ENCODE results near the gene VIL1. TPM values are rescaled to one million over a fixed set of nuclear protein-coding genes. Genes with fewer than 3 reads are reported as not detected.

VIL1 gene
- total and polyA plus RNA-seq, 2 of the 13 experiments (the other 11 are each of a cell fraction or from before 2014, with no cell fraction given): 287 to 301 TPM

DNA sequence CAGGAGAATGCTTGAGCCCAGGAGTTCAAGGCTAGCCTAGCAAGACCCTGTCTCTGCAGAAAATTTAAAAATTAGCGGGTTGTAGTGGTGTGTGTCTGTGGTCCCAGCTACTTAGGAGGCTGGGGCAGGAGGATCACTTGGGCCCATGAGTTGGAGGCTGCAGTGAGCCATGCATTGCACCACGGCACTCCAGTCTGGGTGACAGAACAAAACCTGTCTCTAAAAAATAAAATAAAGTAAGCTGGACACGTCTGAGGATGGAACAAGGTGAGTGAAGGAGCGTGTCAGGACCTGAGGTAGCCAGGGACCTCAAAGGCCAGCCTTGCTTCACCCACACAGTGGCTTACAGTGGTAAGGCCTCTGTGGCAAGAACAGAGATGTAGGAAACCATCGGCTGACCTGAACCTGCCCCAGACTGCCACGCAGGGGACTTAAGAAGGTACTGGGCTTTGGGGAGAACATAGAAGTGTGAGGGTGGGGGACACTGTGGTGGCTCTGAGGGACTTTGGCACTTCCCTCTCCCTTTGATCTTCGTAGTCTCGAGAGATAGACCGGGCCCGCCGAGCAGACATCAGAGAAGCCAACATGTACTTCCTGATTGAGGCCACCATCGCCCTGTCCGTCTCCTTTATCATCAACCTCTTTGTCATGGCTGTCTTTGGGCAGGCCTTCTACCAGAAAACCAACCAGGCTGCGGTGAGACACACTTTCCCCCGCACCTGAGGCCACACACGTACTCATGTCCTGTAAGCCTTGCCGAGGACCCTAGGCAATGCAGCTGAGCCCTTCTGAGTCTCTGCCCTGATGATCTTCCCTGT lies 29.4 kb upstream of the VIL1 start (continued):
- TF ChIP-seq, protein P1, sequence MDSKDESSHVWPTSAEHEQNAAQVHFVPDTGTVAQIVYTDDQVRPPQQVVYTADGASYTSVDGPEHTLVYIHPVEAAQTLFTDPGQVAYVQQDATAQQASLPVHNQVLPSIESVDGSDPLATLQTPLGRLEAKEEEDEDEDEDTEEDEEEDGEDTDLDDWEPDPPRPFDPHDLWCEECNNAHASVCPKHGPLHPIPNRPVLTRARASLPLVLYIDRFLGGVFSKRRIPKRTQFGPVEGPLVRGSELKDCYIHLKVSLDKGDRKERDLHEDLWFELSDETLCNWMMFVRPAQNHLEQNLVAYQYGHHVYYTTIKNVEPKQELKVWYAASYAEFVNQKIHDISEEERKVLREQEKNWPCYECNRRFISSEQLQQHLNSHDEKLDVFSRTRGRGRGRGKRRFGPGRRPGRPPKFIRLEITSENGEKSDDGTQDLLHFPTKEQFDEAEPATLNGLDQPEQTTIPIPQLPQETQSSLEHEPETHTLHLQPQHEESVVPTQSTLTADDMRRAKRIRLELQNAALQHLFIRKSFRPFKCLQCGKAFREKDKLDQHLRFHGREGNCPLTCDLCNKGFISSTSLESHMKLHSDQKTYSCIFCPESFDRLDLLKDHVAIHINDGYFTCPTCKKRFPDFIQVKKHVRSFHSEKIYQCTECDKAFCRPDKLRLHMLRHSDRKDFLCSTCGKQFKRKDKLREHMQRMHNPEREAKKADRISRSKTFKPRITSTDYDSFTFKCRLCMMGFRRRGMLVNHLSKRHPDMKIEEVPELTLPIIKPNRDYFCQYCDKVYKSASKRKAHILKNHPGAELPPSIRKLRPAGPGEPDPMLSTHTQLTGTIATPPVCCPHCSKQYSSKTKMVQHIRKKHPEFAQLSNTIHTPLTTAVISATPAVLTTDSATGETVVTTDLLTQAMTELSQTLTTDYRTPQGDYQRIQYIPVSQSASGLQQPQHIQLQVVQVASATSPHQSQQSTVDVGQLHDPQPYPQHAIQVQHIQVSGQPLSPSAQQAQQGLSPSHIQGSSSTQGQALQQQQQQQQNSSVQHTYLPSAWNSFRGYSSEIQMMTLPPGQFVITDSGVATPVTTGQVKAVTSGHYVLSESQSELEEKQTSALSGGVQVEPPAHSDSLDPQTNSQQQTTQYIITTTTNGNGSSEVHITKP (CRISPR knock-in tag; IDR thresholded peaks at IDR 0.05; ENCODE audit: low read depth): peak; percentile 52; the same call in 1 of the 2 replicates
- TF ChIP-seq ELF1 (CRISPR knock-in tag; IDR thresholded peaks at IDR 0.05) (peak; percentile 82), ZNF431 (CRISPR knock-in tag; IDR thresholded peaks at IDR 0.05; ENCODE audit: borderline replicate concordance, low read depth) (peak; percentile 91), IKZF4 (CRISPR knock-in tag; IDR thresholded peaks at IDR 0.05; ENCODE audit: borderline replicate concordance, low read depth, not compliant biosample characterization) (no peak), FOXK2 (IDR thresholded peaks at IDR 0.05) (no peak), RBAK (CRISPR knock-in tag; IDR thresholded peaks at IDR 0.05) (no peak), HNF4G (IDR thresholded peaks at IDR 0.05; ENCODE audit: borderline replicate concordance, low read depth, low read length) (peak; percentile 64), HNF4G (CRISPR knock-in tag; IDR thresholded peaks at IDR 0.05; ENCODE audit: borderline replicate concordance, low read depth) (no peak), POLR2AphosphoS5 (IDR thresholded peaks at IDR 0.05; ENCODE audit: low read depth, low read length) (peak; percentile 36; the same call in 1 of the 2 replicates), HNF4A (CRISPR knock-in tag; IDR thresholded peaks at IDR 0.05) (peak; percentile 71), PHF8 (CRISPR knock-in tag; IDR thresholded peaks at IDR 0.05) (no peak; the same call in 1 of the 2 replicates)
- TF ChIP-seq, protein P2, sequence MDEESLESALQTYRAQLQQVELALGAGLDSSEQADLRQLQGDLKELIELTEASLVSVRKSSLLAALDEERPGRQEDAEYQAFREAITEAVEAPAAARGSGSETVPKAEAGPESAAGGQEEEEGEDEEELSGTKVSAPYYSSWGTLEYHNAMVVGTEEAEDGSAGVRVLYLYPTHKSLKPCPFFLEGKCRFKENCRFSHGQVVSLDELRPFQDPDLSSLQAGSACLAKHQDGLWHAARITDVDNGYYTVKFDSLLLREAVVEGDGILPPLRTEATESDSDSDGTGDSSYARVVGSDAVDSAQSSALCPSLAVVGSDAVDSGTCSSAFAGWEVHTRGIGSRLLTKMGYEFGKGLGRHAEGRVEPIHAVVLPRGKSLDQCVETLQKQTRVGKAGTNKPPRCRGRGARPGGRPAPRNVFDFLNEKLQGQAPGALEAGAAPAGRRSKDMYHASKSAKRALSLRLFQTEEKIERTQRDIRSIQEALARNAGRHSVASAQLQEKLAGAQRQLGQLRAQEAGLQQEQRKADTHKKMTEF (CRISPR knock-in tag; IDR thresholded peaks at IDR 0.05): peak; percentile 59
- TF ChIP-seq, protein P3, sequence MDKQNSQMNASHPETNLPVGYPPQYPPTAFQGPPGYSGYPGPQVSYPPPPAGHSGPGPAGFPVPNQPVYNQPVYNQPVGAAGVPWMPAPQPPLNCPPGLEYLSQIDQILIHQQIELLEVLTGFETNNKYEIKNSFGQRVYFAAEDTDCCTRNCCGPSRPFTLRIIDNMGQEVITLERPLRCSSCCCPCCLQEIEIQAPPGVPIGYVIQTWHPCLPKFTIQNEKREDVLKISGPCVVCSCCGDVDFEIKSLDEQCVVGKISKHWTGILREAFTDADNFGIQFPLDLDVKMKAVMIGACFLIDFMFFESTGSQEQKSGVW (CRISPR knock-in tag; IDR thresholded peaks at IDR 0.05; ENCODE audit: borderline replicate concordance): no peak
- TF ChIP-seq, protein P4, sequence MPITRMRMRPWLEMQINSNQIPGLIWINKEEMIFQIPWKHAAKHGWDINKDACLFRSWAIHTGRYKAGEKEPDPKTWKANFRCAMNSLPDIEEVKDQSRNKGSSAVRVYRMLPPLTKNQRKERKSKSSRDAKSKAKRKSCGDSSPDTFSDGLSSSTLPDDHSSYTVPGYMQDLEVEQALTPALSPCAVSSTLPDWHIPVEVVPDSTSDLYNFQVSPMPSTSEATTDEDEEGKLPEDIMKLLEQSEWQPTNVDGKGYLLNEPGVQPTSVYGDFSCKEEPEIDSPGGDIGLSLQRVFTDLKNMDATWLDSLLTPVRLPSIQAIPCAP (CRISPR knock-in tag; IDR thresholded peaks at IDR 0.05; ENCODE audit: low read depth): no peak
- TF ChIP-seq, protein P5, sequence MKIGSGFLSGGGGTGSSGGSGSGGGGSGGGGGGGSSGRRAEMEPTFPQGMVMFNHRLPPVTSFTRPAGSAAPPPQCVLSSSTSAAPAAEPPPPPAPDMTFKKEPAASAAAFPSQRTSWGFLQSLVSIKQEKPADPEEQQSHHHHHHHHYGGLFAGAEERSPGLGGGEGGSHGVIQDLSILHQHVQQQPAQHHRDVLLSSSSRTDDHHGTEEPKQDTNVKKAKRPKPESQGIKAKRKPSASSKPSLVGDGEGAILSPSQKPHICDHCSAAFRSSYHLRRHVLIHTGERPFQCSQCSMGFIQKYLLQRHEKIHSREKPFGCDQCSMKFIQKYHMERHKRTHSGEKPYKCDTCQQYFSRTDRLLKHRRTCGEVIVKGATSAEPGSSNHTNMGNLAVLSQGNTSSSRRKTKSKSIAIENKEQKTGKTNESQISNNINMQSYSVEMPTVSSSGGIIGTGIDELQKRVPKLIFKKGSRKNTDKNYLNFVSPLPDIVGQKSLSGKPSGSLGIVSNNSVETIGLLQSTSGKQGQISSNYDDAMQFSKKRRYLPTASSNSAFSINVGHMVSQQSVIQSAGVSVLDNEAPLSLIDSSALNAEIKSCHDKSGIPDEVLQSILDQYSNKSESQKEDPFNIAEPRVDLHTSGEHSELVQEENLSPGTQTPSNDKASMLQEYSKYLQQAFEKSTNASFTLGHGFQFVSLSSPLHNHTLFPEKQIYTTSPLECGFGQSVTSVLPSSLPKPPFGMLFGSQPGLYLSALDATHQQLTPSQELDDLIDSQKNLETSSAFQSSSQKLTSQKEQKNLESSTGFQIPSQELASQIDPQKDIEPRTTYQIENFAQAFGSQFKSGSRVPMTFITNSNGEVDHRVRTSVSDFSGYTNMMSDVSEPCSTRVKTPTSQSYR (CRISPR knock-in tag; IDR thresholded peaks at IDR 0.05; ENCODE audit: borderline replicate concordance): peak; percentile 44; the same call in 1 of the 2 replicates
- TF ChIP-seq, protein P6, sequence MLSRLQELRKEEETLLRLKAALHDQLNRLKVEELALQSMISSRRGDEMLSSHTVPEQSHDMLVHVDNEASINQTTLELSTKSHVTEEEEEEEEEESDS (CRISPR knock-in tag; IDR thresholded peaks at IDR 0.05; ENCODE audit: borderline replicate concordance): no peak

Measured in HepG2 (cell line).